B cell (primary cell): ENCODE results near the gene SGIP1. TPM values are rescaled to one million over a fixed set of nuclear protein-coding genes. Genes with fewer than 3 reads are reported as not detected.

Source experiments
- ATAC-seq: fragments of 200-7000 bp; cut with Tn5 transposase; one replicate; pipeline ENCODE4 v1.10.0; 2021; ENCODE audit warnings: low read depth, mild to moderate bottlenecking, moderate number of reproducible peaks, moderate library complexity
- CTCF ChIA-PET: fragments of 350-600 bp; sonication (Branson Sonifier 250); formaldehyde crosslinking; loops from one replicate; lab custom pipeline; 2021; ENCODE audit warnings: antibody characterized with exemption, inconsistent platforms; lab: Charles Lee
- POLR2A ChIA-PET: fragments of 350-600 bp; sonication (Branson Sonifier 250); formaldehyde crosslinking; loops from one replicate; lab custom pipeline; 2021; ENCODE audit warnings: antibody characterized with exemption; lab: Charles Lee
- DNase-seq: peaks from one replicate; pipeline ENCODE4 v3.0.0; 2013
- H2AFZ ChIP-seq: 2 replicates; pipeline ENCODE4 v1.6.1; 2012; ENCODE audit warnings: mild to moderate bottlenecking, low read depth, low read length; ENCODE audit not compliant: insufficient read depth, poor library complexity, severe bottlenecking
- H3K27ac ChIP-seq, 2 donors: 1 replicate in 1 of 2; 2 replicates in 1 of 2; pipeline ENCODE4 v1.5.1; 2012 to 2013; ENCODE audit warnings: low read length in 2 of 2, mild to moderate bottlenecking in 2 of 2, moderate library complexity in 1 of 2
- H3K27me3 ChIP-seq, 4 experiments: fragments of 200-600 bp in 1 of 4; sonication (generic) in 1 of 4; replicated peaks in 1 of 4; 1 replicate in 2 of 4; 2 replicates in 2 of 4; pipeline versions ENCODE4 v1.6.1 to v1.7.0; 2013 to 2016; ENCODE audit warnings: low read length in 3 of 4, mild to moderate bottlenecking in 2 of 4, mixed read lengths in 1 of 4, moderate library complexity in 1 of 4; ENCODE audit not compliant: insufficient read depth in 4 of 4, control insufficient read depth in 3 of 4; ENCODE audit errors: control extremely low read depth in 1 of 4
- H3K36me3 ChIP-seq, 2 experiments: replicated peaks in 1 of 2; 1 replicate in 1 of 2; 2 replicates in 1 of 2; pipeline versions ENCODE4 v1.6.1 to v1.7.1; 2013; ENCODE audit warnings: low read length in 1 of 2; ENCODE audit not compliant: insufficient read depth in 2 of 2, control insufficient read depth in 1 of 2; ENCODE audit errors: control extremely low read depth in 1 of 2, extremely low read depth in 1 of 2
- H3K4me1 ChIP-seq, 2 donors: fragments of 200-600 bp in 1 of 2; sonication (generic) in 1 of 2; 1 replicate in 1 of 2; 2 replicates in 1 of 2; pipeline versions ENCODE4 v1.5.1 to v1.6.1; 2013 to 2017; ENCODE audit warnings: low read length in 2 of 2; ENCODE audit not compliant: control insufficient read depth in 2 of 2, insufficient read depth in 2 of 2
- H3K4me2 ChIP-seq: replicated peaks from 2 replicates; pipeline ENCODE3; 2012; ENCODE audit warnings: mild to moderate bottlenecking, low read depth, low read length; ENCODE audit not compliant: poor library complexity, severe bottlenecking
- H3K4me3 ChIP-seq, 5 experiments: fragments of 200-600 bp in 1 of 5; sonication (generic) in 1 of 5; 1 replicate in 3 of 5; 2 replicates in 2 of 5; pipeline versions ENCODE4 v1.5.1 to v1.7.0; 2011 to 2016; ENCODE audit warnings: low read length in 4 of 5, mild to moderate bottlenecking in 4 of 5, low read depth in 2 of 5, control low read depth in 1 of 5, moderate library complexity in 1 of 5; ENCODE audit not compliant: insufficient read depth in 1 of 5; ENCODE audit errors: control extremely low read depth in 1 of 5, extremely low read depth in 1 of 5
- H3K79me2 ChIP-seq: fragments of 200-600 bp; sonication (generic); one replicate; pipeline ENCODE4 v1.6.0; 2016; ENCODE audit warnings: low read length; ENCODE audit not compliant: control insufficient read depth, insufficient read depth
- H3K9ac ChIP-seq: fragments of 200-600 bp; sonication (generic); 2 replicates; pipeline ENCODE4 v1.6.1; 2017; ENCODE audit warnings: mild to moderate bottlenecking, low read length, moderate library complexity
- H3K9me3 ChIP-seq, 3 donors: one replicate each; pipeline versions ENCODE4 v1.6.1 to v1.7.1; 2013; ENCODE audit warnings: low read length in 2 of 3; ENCODE audit not compliant: control insufficient read depth in 2 of 3, insufficient read depth in 1 of 3; ENCODE audit errors: control extremely low read depth in 1 of 3
- H4K20me1 ChIP-seq: 2 replicates; pipeline ENCODE4 v1.6.0; 2012; ENCODE audit warnings: mild to moderate bottlenecking, low read length; ENCODE audit not compliant: insufficient read depth, control insufficient read depth, poor library complexity, severe bottlenecking
- H3K27ac Mint-ChIP-seq: one replicate; pipeline ENCODE4 v1.8.0; 2021; ENCODE audit warnings: mixed read lengths
- H3K27me3 Mint-ChIP-seq: one replicate; pipeline ENCODE4 v1.8.0; 2021; ENCODE audit warnings: mixed read lengths
- H3K4me1 Mint-ChIP-seq: one replicate; pipeline ENCODE4 v1.8.0; 2021; ENCODE audit warnings: mixed read lengths
- H3K4me3 Mint-ChIP-seq: one replicate; pipeline ENCODE4 v1.8.0; 2021; ENCODE audit warnings: mixed read lengths
- H3K9me3 Mint-ChIP-seq: one replicate; pipeline ENCODE4 v1.8.0; 2022; ENCODE audit warnings: mixed read lengths; ENCODE audit not compliant: insufficient read depth
- CTCF ChIP-seq: fragments of 200-600 bp; IDR thresholded peaks from one replicate; pipeline ENCODE4 v1.8.0; 2022; ENCODE audit warnings: antibody characterized with exemption, mild to moderate bottlenecking
- EZH2 ChIP-seq: IDR thresholded peaks from 2 replicates; pipeline ENCODE4 v1.6.1; 2012; ENCODE audit warnings: borderline replicate concordance, low read depth, mild to moderate bottlenecking, moderate library complexity, low read length; ENCODE audit not compliant: insufficient read depth, poor library complexity, severe bottlenecking
- WGBS: methylation state at CpG from one replicate; pipeline ENCODE4 v1.1.5; 2013; ENCODE audit warnings: missing lambda C conversion rate; ENCODE audit not compliant: insufficient coverage; 5-methylcytosine and 5-hydroxymethylcytosine counted together
- intact Hi-C: fragments of 100-400 bp; cut with micrococcal nuclease; formaldehyde crosslinking; loops from one replicate; pipeline ENCODE4 v1.10.0; 2022
- polyA plus RNA-seq: library from polyadenylated mRNA; depleted of rRNA; stranded (reverse); fragments of >200 nt; gene quantifications from 2 replicates; pipeline ENCODE4 v1.2.3, GENCODE V29; 2012
- total RNA-seq, 2 donors: library from RNA; stranded (reverse); fragments of 120-200 nt in 1 of 2; gene quantifications; 1 replicate in 1 of 2; 2 replicates in 1 of 2; pipeline versions ENCODE4 v1.2.3 to v1.2.4, GENCODE V29; 2013 to 2022

SGIP1 gene
- total and polyA plus RNA-seq, 2 donors (not counting 1 experiment from before 2014, with no cell fraction given), result not detected

DNA sequence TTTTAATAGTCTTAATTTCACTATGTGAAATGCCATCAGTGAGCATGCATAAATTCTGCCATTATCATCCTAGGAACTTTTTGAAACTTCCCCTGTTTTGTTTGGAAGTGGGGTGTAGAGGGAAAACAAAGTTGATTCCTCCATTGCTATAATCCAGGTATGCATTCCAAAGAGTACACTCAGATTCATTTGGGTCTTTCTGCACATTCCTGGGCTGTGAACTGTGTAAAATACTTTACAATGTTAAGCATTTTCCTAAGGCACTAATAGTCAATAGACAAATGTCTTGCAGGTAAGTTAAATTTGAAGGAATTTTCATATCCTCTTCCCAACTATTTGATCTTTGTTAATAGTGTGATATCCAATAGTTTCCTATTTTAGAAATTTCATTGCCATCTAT, 36.2 kb downstream of the SGIP1 start:
- Histone ChIP-seq H4K20me1 (no peaks in the 10 kb centered on the region), H3K36me3 (no peaks in the 10 kb centered on the region), H3K4me3 (no peak overlapping the region), H3K4me2 (no peak overlapping the region), H2AFZ (no peak overlapping the region), H3K9ac (no peak overlapping the region), H3K27me3 (no peaks in the 10 kb centered on the region), H3K4me1 (no peaks in the 10 kb centered on the region), H3K27ac (no peak overlapping the region), H3K9me3 (no peaks in the 10 kb centered on the region), H3K79me2 (no peaks in the 10 kb centered on the region)
- Mint-ChIP-seq H3K4me3 (no peak overlapping the region), H3K27ac (no peak overlapping the region), H3K9me3 (peaks cover 9% of the 10 kb centered on the region), H3K27me3 (peaks cover 25% of the 10 kb centered on the region), H3K4me1 (no peaks in the 10 kb centered on the region)
- intact Hi-C loops, result no loop called here
- DNase-seq (no peak), ATAC-seq (no peak)
- no peak for TF ChIP-seq EZH2
- no peak for TF ChIP-seq CTCF
- POLR2A ChIA-PET, result no interaction called here
- CTCF ChIA-PET, result no interaction called here

DNA sequence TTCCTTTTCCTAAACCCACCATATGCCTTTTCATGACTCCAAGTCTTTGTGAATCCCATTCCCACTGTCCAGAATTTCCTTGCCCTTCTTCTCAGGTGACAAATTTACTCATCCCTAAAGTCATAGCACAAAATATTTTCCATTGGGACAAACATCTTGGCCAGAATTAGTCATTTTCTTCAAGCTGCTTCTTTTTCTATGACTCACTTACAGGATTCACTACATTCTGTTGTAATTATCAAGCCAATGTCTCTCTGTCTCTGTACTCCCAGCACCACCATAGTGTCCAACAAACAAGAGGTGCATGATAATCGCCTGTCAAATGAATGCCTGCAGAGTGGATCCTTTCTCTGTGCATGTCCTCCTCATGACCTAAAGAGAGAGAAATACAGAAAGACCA, 37.8 kb downstream of the SGIP1 start:
- H3K4me2 ChIP-seq, result no peak overlapping the region
- no peak for DNase-seq

More for the DNA sequence above, 37.8 kb downstream of the SGIP1 start:
- POLR2A ChIA-PET, result no interaction called here
- no CpG with 5 or more reads among the region's 1 CpG for WGBS
- H3K27me3 Mint-ChIP-seq, result peaks cover 25% of the 10 kb centered on the region
- H3K4me1 Mint-ChIP-seq, result no peaks in the 10 kb centered on the region
- no peak overlapping the region for H3K27ac Mint-ChIP-seq
- CTCF ChIA-PET, result no interaction called here
- no peaks in the 10 kb centered on the region for H3K79me2 ChIP-seq
- intact Hi-C loops, result no loop called here
- H2AFZ ChIP-seq, result no peak overlapping the region
- H3K27me3 ChIP-seq, result no peaks in the 10 kb centered on the region
- H3K36me3 ChIP-seq, result no peaks in the 10 kb centered on the region
- ATAC-seq, result no peak
- H3K4me3 Mint-ChIP-seq, result no peak overlapping the region
- TF ChIP-seq EZH2, result no peak
- no peak for TF ChIP-seq CTCF
- peaks cover 9% of the 10 kb centered on the region for H3K9me3 Mint-ChIP-seq
- H3K27ac ChIP-seq, result no peak overlapping the region
- H3K9me3 ChIP-seq, result no peaks in the 10 kb centered on the region
- no peaks in the 10 kb centered on the region for H3K4me1 ChIP-seq
- H3K4me3 ChIP-seq, result no peak overlapping the region
- H4K20me1 ChIP-seq, result no peaks in the 10 kb centered on the region
- no peak overlapping the region for H3K9ac ChIP-seq
